Measurements from ENCODE around the gene ABRACL. TPM values are rescaled to one million over a fixed set of nuclear protein-coding genes. Genes with fewer than 3 reads are reported as not detected.

Gene ABRACL
- total and polyA plus RNA-seq, 9 of the 15 experiments (the other 6 are each of a cell fraction or from before 2014, with no cell fraction given): 1.1 to 5.2 (median 1.9) TPM

- Histone ChIP-seq H3K9ac (ENCODE audit: insufficient read depth in 1 of 2, low read depth in 2 of 2, low read length in 2 of 2) (no peak overlapping the region), H2AFZ (ENCODE audit: low read depth, low read length) (no peak overlapping the region), H3K79me2 (ENCODE audit: control insufficient read depth, insufficient read depth, low read length) (no peaks in the 10 kb centered on the region), H3K27me3 (ENCODE audit: control insufficient read depth in 2 of 2, insufficient read depth in 2 of 2, low read length in 2 of 2) (peaks cover 34 to 63% of the 10 kb centered on the region in 2 experiments), H4K20me1 (replicated peaks; ENCODE audit: control insufficient read depth, insufficient read depth, low read length) (peaks cover 2% of the 10 kb centered on the region; the same call in 1 of the 2 replicates), H3K36me3 (ENCODE audit: control insufficient read depth, insufficient read depth, low read length) (no peaks in the 10 kb centered on the region), H3K9me1 (ENCODE audit: control insufficient read depth, insufficient read depth, low read length) (no peaks in the 10 kb centered on the region), H3K27ac (ENCODE audit: extremely low read depth, low read depth, low read length) (no peak overlapping the region), H3K4me1 (replicated peaks in 1 of 2; ENCODE audit: control insufficient read depth in 2 of 2, insufficient read depth in 2 of 2, low read length in 2 of 2) (peaks cover 0 to 11% of the 10 kb centered on the region in 2 experiments; a peak in 2 of 5 replicates), H3K4me2 (ENCODE audit: insufficient read depth, low read length) (no peak overlapping the region), H3K9me3 (replicated peaks; ENCODE audit: control insufficient read depth, insufficient read depth, low read depth, low read length) (no peaks in the 10 kb centered on the region), H3K4me3 (no peak overlapping the region)
- no peak for ATAC-seq
- 8% methylated on average over 9 of the region's 9 CpGs for WGBS (ENCODE audit: insufficient coverage, low coverage, missing lambda C conversion rate)
- TF ChIP-seq SPI1 (IDR thresholded peaks at IDR 0.05; ENCODE audit: borderline replicate concordance, low read depth, low read length) (peak; percentile 48; the same call in 1 of the 2 replicates), ZSCAN32 (CRISPR knock-in tag; IDR thresholded peaks at IDR 0.05) (no peak), CBX8 (IDR thresholded peaks at IDR 0.05; ENCODE audit: borderline replicate concordance, extremely low read depth, low read depth, low read length, poor library complexity, severe bottlenecking) (peak; percentile 84), BMI1 (IDR thresholded peaks at IDR 0.05; ENCODE audit: low read length) (peak; percentile 11; the same call in 1 of the 2 replicates)
- in situ Hi-C loops (cut with MboI) (no loop called here), intact Hi-C loops (cut with micrococcal nuclease) (no loop called here)
- TSS peak; percentile 29 for BruUV-seq (replicated peaks)
- DNase-seq (ENCODE audit: extremely low read depth in 1 of 4, low spot score in 3 of 4): no peak
- FAIRE-seq: no peak
- CTCF ChIA-PET (ENCODE audit: low intra/inter-chr PET ratio): no interaction called here
- POLR2A ChIA-PET: interaction anchor here (1.4 kb wide), 1 partner anchor 9 kb away, joined by 5 read pairs; no protein-coding TSS in a partner anchor
These were observed 1.9 kb downstream of the ABRACL start for GRCh38 chr6:139030228-139030963.

- no peak for FAIRE-seq
- 0 out of 2 replicates have a peak, but pooled peaks have one; percentile 32 for TF ChIP-seq EGR1 (conservative IDR thresholded peaks at IDR 0.05)
- TF ChIP-seq XRCC3 (IDR thresholded peaks at IDR 0.05): no peak
- intact Hi-C loops (cut with micrococcal nuclease) (no loop called here), in situ Hi-C loops (cut with MboI) (no loop called here)
- H3K27ac ChIP-seq (ENCODE audit: extremely low read depth, low read depth, low read length): no peak overlapping the region
- ChIA-PET CTCF (ENCODE audit: low intra/inter-chr PET ratio) (no interaction called here), POLR2A (no interaction called here)
- no peak overlapping the region for H3K9ac ChIP-seq (ENCODE audit: insufficient read depth in 1 of 2, low read depth in 2 of 2, low read length in 2 of 2)
- BruUV-seq (replicated peaks): no TSS peak
- ATAC-seq: no peak
- H2AFZ ChIP-seq (ENCODE audit: low read depth, low read length): no peak overlapping the region
- no peaks in the 10 kb centered on the region for H3K9me1 ChIP-seq (ENCODE audit: control insufficient read depth, insufficient read depth, low read length)
- no peak overlapping the region for H3K4me3 ChIP-seq
- peaks cover 0 to 21% of the 10 kb centered on the region in 2 experiments; a peak in 3 of 5 replicates for H3K27me3 ChIP-seq (ENCODE audit: control insufficient read depth in 2 of 2, insufficient read depth in 2 of 2, low read length in 2 of 2)
- no peaks in the 10 kb centered on the region for H4K20me1 ChIP-seq (replicated peaks; ENCODE audit: control insufficient read depth, insufficient read depth, low read length)
- no peaks in the 10 kb centered on the region for H3K36me3 ChIP-seq (ENCODE audit: control insufficient read depth, insufficient read depth, low read length)
- no peaks in the 10 kb centered on the region for H3K79me2 ChIP-seq (ENCODE audit: control insufficient read depth, insufficient read depth, low read length)
- no peak for DNase-seq (ENCODE audit: extremely low read depth in 1 of 4, low spot score in 3 of 4)
- no peak overlapping the region for H3K4me2 ChIP-seq (ENCODE audit: insufficient read depth, low read length)
- 0% methylated on average over 5 of the region's 5 CpGs for WGBS (ENCODE audit: insufficient coverage, low coverage, missing lambda C conversion rate)
- no peaks in the 10 kb centered on the region for H3K4me1 ChIP-seq (replicated peaks in 1 of 2; ENCODE audit: control insufficient read depth in 2 of 2, insufficient read depth in 2 of 2, low read length in 2 of 2)
- H3K9me3 ChIP-seq (replicated peaks; ENCODE audit: control insufficient read depth, insufficient read depth, low read depth, low read length): no peaks in the 10 kb centered on the region
These were observed 8.9 kb downstream of the ABRACL start for GRCh38 chr6:139037490-139037889.

Measured in K562 (cell line).